Inferior parietal cortex (tissue), 1 donor: Measurements from ENCODE around the gene RNF214.
"Not testable (repeated sequence)": the region's sequence is repeated elsewhere in the genome, so short reads cannot be mapped to it uniquely, and the experiment has no call there.

Source experiments
- DNase-seq: peaks from one replicate; pipeline ENCODE4 v3.0.0-alpha.2; 2016; ENCODE audit errors: extremely low spot score

RNF214 gene

DNA sequence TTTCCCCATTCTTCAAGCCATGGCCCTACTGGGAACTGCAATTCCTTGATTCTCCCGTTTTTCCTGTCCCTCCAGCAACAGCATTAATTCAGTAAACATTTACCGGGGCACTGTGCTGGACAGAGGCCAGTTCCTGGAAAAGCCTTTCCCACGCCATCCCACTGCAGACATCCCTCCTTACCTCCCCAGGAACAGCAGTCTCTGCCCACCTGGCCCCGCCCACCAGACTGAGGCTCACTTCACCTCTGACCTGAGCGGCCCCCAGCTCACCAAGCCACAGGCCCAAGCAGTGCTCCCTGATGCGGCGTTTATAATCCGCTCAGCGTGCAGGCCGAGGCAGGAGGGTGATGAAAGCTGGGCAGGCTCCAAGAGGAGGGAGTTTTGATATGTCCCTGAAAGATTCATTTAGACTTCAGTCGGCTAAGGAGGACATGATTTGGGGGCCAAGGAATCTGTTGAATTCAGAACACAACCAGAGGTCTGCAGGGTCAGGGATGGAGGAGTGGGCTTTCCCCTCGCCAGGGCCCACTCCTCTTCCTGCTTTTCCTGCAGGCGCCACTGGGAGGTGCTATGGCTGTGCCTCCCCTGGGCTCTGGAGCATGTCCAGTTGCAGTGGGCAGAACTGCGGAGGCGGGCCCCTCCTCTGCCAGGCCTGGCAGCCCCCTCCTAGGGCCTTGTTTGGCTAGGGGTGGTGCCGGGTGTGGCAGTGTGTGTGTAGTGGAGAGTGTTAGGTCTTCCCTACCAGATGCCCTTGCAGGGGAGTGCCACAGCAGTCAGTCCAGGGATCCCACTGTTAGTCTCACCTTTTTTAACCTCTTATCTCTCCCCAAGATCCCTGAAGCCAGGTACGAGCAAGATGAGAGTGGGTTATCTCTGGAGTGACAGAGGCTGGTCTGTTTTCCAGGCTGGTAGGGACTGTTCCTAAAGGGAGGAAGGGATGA, 34.7 kb upstream of the RNF214 start:
- no peak for DNase-seq

DNA sequence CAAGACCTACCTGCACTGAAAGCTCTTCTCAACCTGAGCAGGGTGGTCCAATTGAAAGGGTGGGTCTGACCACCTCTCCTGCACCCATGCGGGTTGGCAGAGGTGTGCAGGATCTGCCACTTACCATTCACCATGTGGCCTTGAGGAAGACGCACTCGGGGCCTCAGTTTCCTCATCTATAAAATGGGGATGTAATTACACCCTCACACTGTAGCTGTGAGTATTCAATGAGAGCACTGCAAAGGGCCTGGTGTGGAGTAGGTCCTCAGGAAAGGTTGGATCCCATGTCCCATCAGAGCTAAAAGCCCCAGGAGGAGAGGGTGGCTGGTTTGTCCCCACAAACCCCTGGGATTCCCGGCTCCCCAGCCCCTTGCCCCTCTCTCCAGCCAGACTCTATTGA, 33.9 kb upstream of the RNF214 start:
- no peak for DNase-seq

DNA sequence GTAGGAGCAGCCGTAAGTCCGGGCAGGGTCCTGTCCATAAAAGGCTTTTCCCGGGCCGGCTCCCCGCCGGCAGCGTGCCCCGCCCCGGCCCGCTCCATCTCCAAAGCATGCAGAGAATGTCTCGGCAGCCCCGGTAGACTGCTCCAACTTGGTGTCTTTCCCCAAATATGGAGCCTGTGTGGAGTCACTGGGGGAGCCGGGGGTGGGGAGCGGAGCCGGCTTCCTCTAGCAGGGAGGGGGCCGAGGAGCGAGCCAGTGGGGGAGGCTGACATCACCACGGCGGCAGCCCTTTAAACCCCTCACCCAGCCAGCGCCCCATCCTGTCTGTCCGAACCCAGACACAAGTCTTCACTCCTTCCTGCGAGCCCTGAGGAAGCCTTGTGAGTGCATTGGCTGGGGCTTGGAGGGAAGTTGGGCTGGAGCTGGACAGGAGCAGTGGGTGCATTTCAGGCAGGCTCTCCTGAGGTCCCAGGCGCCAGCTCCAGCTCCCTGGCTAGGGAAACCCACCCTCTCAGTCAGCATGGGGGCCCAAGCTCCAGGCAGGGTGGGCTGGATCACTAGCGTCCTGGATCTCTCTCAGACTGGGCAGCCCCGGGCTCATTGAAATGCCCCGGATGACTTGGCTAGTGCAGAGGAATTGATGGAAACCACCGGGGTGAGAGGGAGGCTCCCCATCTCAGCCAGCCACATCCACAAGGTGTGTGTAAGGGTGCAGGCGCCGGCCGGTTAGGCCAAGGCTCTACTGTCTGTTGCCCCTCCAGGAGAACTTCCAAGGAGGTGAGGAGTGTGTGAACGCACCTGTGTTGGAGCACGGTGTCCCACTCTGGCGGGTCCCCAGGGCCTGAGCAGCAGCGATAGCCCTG, 33.2 kb upstream of the RNF214 start, which contains the start of gene TAGLN:
TAGLN (plus strand) TSS at position 318 of the 863 bp plus-strand sequence. CDS start 3,644 bp downstream, outside the sequence.
- no peak for DNase-seq

DNA sequence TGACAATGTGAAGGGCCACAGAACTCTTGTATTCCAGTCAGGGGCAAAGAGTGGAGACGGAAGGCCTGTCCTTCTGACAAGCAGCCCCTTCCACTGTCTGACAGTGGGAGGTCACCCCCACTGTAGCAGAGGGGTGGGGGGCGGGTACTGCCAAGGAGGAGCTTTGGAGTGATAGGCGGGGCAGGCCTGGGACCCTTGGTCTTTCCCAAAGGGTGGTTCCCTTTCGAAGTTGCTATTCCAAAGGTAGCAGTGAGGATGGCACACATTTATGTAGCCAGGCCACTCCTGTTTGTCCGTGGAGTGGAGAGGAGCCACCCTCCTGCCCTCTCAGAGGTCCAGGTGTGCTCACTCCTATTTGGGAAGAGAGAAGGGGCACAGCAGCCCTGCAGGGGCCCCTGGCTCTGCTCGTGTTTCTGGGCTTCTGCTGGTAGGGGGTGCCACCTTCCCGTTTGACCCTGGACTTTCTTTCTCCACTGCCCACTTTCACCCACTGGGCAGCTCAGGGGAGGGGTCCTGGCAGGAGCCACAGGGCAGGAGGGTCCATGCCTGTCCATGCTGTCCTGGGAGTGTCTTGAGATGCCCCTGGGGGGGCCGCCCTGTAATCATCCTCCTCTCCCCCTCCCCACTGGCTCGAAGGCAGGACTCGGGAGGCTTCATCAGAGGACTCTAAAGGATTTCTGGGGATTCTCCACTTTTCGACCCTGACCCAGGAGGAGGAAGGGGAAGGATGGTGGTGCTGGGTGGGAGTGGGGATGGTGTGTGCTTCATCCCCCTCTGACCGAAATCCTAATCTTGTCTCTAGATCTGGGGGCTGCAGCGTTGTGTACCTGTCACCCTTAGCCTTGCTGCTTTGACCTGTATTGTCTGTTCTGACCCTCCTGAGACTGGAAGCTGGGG, 32.3 kb upstream of the RNF214 start:
- DNase-seq, result no peak

DNA sequence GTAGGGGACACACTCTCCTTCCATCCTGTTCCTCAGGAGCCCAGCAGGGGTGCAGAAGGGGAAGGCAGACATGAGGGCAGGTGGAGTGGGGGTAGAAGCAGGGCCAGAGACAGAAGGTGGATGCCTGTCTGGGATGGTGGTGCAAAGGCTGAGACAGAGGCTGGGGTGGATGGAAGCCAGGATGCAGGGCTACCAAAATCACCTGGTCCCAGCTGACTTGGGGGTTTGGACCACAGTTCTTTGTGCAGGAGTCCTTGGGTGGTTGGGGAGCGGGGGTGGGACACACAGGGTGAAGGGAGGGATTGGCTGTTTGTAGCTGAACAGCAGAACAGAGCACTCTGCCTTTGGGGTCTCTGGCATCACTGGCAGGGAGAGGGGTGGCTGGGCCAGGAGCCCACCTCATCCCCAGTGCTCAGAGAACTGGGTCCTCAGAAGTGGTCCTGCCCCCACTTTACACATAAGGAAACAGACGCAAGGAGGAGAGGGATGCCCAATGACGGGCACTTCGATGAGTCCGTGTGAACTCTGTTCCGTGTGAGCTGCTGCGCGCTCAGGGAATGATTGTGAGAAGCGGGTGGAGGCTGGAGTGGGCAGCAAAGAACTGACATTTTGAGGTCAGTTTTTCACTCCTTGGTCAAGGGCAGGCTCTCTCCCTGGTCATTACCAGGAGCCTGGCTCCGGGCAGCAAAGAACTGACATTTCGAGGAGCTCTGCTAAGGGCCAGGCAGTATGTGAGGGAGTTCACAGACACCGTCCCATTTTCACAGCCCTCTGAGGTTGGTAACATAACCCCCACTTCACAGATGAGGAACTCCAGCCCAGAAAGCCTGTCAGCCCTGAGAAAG, 31.4 kb upstream of the RNF214 start:
- no peak for DNase-seq

DNA sequence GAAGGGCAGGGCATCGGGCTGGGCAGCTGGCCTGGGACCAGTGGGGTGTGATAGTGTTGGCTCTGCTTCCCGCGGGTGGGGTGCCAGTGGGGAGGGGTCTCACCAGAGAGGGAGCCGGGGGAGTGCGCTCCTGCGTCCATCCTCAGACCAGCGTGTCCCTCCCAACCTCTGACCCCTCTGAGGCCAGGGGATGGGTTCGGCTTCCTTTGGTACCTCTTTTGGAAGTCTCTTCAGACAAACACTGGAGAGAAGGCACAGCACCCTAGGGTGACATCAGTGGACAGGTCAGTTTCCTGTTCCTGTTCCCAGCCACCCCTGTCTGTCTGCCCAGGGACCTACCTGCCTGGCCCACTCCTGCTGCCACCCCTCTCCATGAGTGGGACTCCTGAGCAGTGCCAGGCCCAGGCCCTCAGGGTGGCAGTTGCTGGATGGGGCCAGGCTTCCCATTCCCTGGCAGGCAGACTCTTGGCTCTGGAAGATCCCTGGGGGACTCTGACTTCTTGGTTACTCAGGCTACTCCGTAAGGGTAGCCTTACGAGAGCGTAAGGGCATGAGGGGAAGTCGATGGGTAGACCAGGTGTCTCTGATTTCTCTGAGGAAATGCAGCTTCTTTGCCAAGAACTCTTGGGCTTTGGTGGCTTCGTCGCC, 30.7 kb upstream of the RNF214 start:
- DNase-seq, result no peak

DNA sequence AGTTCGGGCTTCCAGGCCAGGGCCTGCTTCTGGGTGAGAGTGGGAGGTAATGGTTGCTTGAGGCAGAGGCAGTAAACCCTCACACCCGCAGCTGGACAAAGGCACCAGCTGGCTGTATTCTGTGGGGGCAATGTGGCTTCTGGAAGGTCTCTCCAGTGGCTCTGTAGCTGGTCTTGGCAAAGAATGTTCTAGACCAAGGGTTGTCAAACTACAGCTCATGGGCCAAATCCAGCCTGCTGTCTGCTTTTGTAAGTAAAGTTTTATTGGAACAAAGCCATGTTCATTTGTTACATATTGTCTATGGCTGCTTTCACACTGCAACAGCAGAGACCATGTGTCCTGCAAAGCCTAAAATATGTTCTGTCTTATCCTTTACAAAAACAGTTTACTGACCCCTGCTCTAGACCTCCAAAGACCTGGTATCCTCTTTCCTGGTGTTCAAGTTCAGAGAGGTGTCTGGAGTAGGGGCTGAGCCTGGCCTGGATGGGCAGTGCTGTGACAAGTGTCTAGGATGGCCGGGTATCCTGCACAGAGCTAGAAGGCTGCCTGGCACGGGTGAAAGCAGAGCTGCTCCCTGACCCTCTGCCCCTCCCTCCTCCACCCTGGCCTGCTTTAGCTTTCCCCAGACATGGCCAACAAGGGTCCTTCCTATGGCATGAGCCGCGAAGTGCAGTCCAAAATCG, 29.9 kb upstream of the RNF214 start:
- no peak for DNase-seq

DNA sequence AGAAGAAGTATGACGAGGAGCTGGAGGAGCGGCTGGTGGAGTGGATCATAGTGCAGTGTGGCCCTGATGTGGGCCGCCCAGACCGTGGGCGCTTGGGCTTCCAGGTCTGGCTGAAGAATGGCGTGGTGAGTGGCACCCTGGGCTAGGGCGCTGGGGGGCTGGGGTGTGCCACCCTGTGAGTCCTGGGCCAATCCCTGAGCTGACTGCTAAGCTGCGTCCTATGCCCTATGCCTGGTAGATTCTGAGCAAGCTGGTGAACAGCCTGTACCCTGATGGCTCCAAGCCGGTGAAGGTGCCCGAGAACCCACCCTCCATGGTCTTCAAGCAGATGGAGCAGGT, 29.4 kb upstream of the RNF214 start:
- DNase-seq, result no peak

DNA sequence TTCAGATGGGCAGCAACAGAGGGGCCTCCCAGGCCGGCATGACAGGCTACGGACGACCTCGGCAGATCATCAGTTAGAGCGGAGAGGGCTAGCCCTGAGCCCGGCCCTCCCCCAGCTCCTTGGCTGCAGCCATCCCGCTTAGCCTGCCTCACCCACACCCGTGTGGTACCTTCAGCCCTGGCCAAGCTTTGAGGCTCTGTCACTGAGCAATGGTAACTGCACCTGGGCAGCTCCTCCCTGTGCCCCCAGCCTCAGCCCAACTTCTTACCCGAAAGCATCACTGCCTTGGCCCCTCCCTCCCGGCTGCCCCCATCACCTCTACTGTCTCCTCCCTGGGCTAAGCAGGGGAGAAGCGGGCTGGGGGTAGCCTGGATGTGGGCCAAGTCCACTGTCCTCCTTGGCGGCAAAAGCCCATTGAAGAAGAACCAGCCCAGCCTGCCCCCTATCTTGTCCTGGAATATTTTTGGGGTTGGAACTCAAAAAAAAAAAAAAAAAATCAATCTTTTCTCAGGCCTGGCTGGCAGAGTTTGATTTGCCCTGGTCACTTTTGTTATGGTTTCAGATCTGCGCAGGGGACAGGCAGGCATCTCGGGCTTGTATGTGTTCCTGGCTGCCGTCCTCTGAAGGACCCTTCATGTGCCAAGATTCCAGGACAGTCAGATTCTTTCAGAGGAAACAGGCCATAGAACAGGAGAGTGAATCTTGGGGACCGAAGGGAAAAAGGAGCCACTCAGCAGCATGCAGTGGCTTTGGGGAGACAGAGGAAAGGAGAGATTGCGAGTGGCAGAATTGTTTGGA, 28.0 kb upstream of the RNF214 start:
- no peak for DNase-seq

DNA sequence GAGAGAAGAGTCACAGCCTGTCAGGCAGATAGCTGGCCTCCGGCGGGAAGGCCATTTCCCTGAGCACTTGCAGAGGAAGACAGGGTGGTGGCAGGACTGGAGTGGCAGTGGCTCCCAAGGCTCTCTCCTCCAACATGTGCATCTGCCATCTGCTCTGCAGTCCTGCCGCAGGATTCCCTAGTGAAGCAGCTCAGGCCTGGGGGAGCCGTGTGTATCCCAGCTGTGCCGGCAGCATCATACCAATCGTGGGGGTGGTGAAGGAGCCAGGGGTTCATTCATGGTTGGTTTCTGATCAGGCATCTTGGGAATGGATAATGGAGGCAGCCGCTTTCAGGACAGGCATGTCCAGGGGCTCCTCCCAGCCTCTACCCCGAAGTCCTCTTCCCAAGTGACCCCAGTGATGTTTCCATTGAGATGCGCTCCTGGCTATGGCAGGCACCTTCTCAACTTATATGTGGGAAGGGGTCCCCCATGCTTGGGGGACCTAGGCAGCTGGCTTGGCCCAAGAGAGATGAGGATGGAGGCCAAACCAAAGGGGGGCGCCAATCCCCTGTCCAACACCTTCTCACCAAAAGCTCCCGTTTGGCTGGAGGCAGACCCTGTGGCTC, 27.2 kb upstream of the RNF214 start:
- no peak for DNase-seq

DNA sequence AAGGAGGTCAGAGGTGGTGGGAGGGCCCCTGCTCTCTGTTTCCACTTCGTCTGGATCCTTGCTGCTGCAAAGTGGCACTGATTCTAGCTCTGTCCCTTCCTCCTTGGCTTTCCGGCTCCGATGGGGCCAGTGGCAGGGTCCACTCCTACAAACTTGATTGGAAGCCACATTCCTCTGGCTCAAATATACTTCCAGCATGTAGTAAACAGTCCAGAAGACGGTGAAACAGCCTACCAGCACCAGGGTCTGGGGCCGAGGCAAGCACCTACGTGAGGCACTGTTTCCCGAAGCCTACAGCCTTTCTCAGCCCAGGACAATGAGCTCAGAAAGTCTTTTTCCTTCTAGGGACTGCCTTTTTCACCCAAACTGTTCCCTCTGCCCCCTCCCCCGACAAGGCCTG, 26.4 kb upstream of the RNF214 start:
- DNase-seq, result not testable (repeated sequence)

DNA sequence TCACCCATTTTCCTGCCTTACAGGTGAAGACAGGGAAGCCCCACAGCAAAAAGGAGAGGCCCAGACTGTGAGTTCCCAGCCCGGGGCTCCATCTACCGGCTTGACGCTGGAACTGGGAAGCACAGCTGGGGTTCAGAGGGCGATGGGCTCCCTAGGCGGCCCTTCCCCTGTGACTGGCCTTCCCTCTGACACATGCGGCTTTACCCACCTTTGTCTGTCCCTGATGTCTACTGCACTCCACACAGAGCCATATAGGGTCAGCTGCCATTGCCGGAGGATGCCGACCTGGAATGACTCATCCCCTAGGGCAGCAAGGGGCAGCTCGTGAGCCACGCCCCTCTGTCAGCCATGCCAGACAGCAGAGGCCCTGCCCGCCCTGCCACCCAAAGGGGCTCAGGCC, 25.6 kb upstream of the RNF214 start:
- DNase-seq, result not testable (repeated sequence)

DNA sequence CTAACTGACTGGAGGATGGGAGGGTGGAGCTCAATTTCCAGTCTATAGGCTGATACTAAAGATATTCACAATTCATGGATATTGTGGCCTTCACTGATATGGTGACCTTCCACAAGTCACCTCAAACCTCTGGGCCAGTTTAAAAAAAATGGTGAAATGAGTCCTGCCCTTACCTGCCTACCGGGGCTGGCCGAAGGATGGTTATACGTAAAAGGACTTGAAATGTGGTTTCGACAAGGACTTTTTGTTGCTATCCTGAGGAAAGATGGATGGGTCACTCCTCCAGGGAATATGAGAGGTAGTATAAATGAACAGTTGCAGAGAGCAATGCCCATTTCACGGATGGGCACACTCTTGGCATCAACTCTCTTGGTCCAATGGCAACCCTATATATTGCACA, 25.0 kb upstream of the RNF214 start:
- not testable (repeated sequence) for DNase-seq

DNA sequence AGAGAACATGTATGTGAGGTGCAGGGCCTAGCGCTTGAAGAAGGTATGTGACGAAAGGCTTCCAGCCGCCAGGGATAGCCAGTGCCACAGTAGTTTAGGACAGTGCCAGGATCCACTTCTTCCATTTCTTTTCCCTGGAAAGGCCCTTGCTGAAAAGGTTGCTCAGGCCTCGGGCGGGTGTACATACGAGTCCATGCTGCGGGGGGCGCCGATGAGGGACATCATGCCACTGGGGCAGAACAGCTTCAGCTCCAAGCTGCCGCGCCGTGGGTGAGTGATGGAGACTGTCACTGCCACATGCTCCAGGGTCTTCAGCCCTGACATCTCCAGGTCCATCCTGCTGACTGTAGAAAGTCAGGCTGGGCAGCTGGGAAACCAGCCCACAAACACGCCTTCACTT, 23.8 kb upstream of the RNF214 start:
- not testable (repeated sequence) for DNase-seq

DNA sequence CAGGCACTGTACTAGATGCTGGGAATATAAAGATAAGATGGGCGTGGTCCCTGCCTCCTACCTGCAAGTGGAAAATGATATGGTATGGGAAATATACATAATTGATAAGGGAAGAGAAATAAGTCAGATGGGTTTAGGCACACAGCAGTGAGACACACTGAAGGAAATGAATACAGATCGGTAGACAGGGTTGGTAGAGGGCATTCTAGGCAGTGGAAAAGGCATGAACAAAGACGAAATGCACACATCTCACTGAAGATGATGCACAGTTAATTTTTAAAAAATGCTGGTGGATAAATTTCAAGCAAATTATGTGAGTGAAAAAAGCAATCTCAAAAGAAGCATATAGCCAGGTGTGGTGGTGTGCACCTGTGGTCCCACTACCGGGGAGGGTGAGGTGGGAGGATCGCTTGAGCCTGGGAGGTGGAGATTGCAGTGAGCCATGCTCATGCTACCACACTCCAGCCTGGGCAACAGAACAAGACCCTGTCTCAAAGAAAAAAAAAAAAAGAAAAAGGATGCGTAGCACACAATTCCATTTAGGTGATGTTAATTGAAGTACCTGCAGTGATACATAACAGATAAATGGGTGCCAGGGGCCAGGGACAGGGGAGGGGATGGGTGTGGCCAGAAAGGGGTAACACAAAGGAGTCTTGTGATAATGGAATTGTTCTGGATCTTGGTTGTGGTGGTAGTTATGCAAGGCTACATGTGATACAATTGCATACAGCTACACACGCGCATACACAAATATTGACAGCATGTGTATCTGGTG, 22.9 kb upstream of the RNF214 start:
- DNase-seq, result not testable (repeated sequence)

DNA sequence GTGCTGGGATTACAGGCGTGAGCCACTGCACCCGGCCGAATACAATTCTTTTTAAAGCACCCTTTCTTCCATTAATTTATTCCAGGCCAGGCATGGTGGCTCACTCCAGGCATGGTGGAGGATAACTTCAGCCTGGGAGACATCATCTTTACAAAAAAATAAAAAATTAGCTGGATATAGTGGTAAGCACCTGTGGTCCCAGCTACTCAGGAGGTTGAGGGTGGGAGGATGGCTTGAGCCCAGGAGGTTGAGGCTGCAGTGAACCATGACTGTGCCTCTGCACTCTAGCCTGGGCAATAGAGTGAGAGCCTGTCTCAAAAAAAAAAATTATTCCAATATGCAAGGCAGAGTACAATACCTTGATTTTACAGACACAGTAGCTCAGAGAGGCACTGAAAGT, 21.9 kb upstream of the RNF214 start:
- no peak for DNase-seq

DNA sequence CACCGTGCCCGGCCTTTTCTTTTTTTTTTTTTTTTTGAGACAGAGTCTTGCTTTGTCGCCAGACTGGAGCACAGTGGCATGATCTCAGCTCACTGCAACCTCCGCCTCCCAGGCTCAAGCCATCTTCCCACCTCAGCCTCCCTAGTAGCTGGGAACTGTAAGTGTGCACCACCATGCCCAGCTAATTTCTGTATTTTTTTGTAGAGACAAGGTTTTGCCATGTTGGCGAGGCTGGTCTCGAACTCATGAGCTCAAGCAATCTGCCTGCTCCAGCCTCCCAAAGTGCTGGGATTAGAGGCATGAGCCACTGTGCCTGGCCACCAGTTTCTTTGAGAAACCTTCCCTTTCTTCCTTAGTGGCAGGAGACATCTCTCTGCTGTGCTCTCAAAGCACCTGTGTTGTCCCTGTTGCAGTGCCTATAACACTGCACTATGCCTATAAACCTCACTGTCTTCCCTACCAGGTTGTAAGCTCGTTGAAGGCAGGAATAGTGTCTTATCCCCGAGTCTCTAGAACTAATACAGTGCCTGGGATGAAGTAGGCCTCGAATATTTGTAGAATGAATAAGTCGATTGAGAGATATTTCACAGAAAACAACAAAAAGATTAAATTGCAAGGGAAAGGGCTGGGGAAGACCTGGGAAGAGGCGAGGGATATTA, 19.6 kb upstream of the RNF214 start:
- no peak for DNase-seq
